Activated CD8-positive, alpha-beta memory T cell treated with anti-CD3 and anti-CD28 coated beads for 1 hour (primary cell): ENCODE data around the gene SLC4A3.
"Not testable (repeated sequence)": the region's sequence is repeated elsewhere in the genome, so short reads cannot be mapped to it uniquely, and the experiment has no call there.

ENCODE experiments used
- DNase-seq, 2 donors: peaks; one replicate each; pipeline ENCODE4 v3.0.0-alpha.2; 2020; ENCODE audit warnings: low read depth in 1 of 2; ENCODE audit errors: extremely low read depth in 1 of 2

SLC4A3 gene

GRCh38 chr2:219643788-219644398 is 16.5 kb downstream of the SLC4A3 start:
- no peak for DNase-seq

- no peak for DNase-seq
Measured at GRCh38 chr2:219644801-219645480, 17.5 kb downstream of the SLC4A3 start.

GRCh38 chr2:219645631-219646527 is 18.4 kb downstream of the SLC4A3 start:
- DNase-seq = no peak

- DNase-seq = no peak
Measured at GRCh38 chr2:219648176-219648575, 20.7 kb downstream of the SLC4A3 start.

GRCh38 chr2:219648963-219649362 is 21.5 kb downstream of the SLC4A3 start:
- no peak for DNase-seq

GRCh38 chr2:219650426-219651248 is 23.2 kb downstream of the SLC4A3 start:
- DNase-seq = no peak

GRCh38 chr2:219651656-219652055 is 24.2 kb downstream of the SLC4A3 start:
- not testable (repeated sequence) for DNase-seq

- DNase-seq = no peak
Measured at GRCh38 chr2:219656526-219656925, 29.1 kb downstream of the SLC4A3 start.

- no peak for DNase-seq
Measured at GRCh38 chr2:219658196-219658846, 30.9 kb downstream of the SLC4A3 start.

- DNase-seq = no peak
Measured at GRCh38 chr2:219658874-219659273, 31.4 kb downstream of the SLC4A3 start.

- no peak for DNase-seq
Measured at GRCh38 chr2:219661197-219661954, 33.9 kb downstream of the SLC4A3 start.

GRCh38 chr2:219661955-219662395 is 34.5 kb downstream of the SLC4A3 start:
- no peak for DNase-seq

- no peak for DNase-seq
Measured at GRCh38 chr2:219662566-219662965, 35.1 kb downstream of the SLC4A3 start.

- no peak for DNase-seq
Measured at GRCh38 chr2:219663116-219663762, 35.8 kb downstream of the SLC4A3 start.

GRCh38 chr2:219664041-219664440 is 36.6 kb downstream of the SLC4A3 start:
- no peak for DNase-seq

- DNase-seq = no peak
Measured at GRCh38 chr2:219664944-219665343, 37.5 kb downstream of the SLC4A3 start.

GRCh38 chr2:219665926-219666325 is 38.5 kb downstream of the SLC4A3 start:
- no peak for DNase-seq

GRCh38 chr2:219668316-219668715 is 40.9 kb downstream of the SLC4A3 start:
- no peak for DNase-seq

GRCh38 chr2:219670386-219670785 is 43.0 kb downstream of the SLC4A3 start:
- DNase-seq = no peak
